Suprapubic skin (tissue), 4 donors: ENCODE measurements around the gene MYH6. TPM values are rescaled to one million over a fixed set of nuclear protein-coding genes. Genes with fewer than 3 reads are reported as not detected.

ENCODE experiments used
- DNase-seq, 2 donors: peaks; one replicate each; pipeline ENCODE4 v3.0.0-alpha.2; 2019; ENCODE audit warnings: low spot score in 2 of 2
- H3K27ac ChIP-seq: fragments of 200-600 bp; sonication (generic); one replicate; pipeline ENCODE4 v1.5.1; 2019
- H3K27me3 ChIP-seq: fragments of 200-600 bp; sonication (generic); one replicate; pipeline ENCODE4 v1.5.1; 2019
- H3K36me3 ChIP-seq: fragments of 200-600 bp; sonication (generic); one replicate; pipeline ENCODE4 v1.5.1; 2019
- H3K4me1 ChIP-seq: fragments of 200-600 bp; sonication (generic); one replicate; pipeline ENCODE4 v1.5.1; 2019
- H3K4me3 ChIP-seq: fragments of 200-600 bp; sonication (generic); one replicate; pipeline ENCODE4 v1.5.1; 2019; ENCODE audit warnings: mild to moderate bottlenecking
- H3K9me3 ChIP-seq: fragments of 200-600 bp; sonication (generic); one replicate; pipeline ENCODE4 v1.5.1; 2019
- CTCF ChIP-seq, 2 donors: fragments of 200-600 bp in 1 of 2; fragments of 450-650 bp in 1 of 2; sonication (generic) in 1 of 2; IDR thresholded peaks; one replicate each; pipeline ENCODE4 v1.5.1; 2016 to 2019; ENCODE audit warnings: antibody characterized with exemption in 2 of 2, mild to moderate bottlenecking in 1 of 2, moderate library complexity in 1 of 2
- EP300 ChIP-seq: sonication (generic); formaldehyde crosslinking; IDR thresholded peaks from one replicate; pipeline ENCODE4 v1.6.1; 2017; ENCODE audit warnings: antibody characterized with exemption
- POLR2A ChIP-seq, 2 donors: fragments of 450-650 bp; IDR thresholded peaks; one replicate each; pipeline ENCODE4 v1.6.1; 2017; ENCODE audit warnings: antibody characterized with exemption in 2 of 2, mild to moderate bottlenecking in 2 of 2, moderate library complexity in 2 of 2
- POLR2AphosphoS5 ChIP-seq, 3 donors: sonication (generic); formaldehyde crosslinking; IDR thresholded peaks; one replicate each; pipeline ENCODE4 v1.6.1; 2017; ENCODE audit warnings: antibody characterized with exemption in 3 of 3
- WGBS: methylation state at CpG from one replicate; pipeline ENCODE4 v1.1.5; 2018; 5-methylcytosine and 5-hydroxymethylcytosine counted together
- total RNA-seq, 4 donors: library from RNA; depleted of rRNA; stranded (reverse); fragments of >200 nt; gene quantifications; one replicate each; pipeline ENCODE4 v1.1.0, GENCODE V29; 2016

The MYH6 gene
- total RNA-seq, 4 donors from 2014 or later = not detected

DNA sequence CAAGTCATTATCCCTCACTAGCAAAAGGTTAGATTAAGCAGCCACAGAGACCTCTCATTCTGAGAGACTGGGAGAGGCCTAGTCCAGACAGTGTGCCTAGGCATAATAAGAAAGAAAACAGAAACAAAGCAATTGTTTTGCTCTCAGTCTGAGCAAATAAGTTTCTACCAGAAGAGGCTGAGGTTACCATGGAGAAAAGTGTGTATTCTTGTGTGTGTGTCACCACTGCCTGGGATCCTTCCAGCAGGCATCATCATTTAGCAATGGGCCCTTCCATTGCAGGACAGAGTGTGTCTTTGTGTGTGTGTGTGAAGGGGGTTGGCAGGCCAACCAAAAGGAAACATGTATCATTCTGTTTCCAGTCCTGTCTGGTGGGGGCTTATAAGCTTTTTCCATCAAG is 46.8 kb downstream of the MYH6 start:
- TF ChIP-seq CTCF (IDR thresholded peaks at IDR 0.05) (no peak), POLR2A (IDR thresholded peaks at IDR 0.05) (no peak), POLR2AphosphoS5 (IDR thresholded peaks at IDR 0.05) (no peak), EP300 (no peak)
- peaks cover 53% of the 10 kb centered on the region for H3K4me1 ChIP-seq
- DNase-seq = peak in 1 of 2 donors; percentile 70
- H3K27ac ChIP-seq = peak overlapping the region; percentile 55
- H3K9me3 ChIP-seq = no peaks in the 10 kb centered on the region
- H3K27me3 ChIP-seq = peaks cover 12% of the 10 kb centered on the region
- H3K4me3 ChIP-seq = no peak overlapping the region
- H3K36me3 ChIP-seq = peaks cover 32% of the 10 kb centered on the region

- peaks cover 10% of the 10 kb centered on the region for H3K27me3 ChIP-seq
- no peaks in the 10 kb centered on the region for H3K9me3 ChIP-seq
- peaks cover 46% of the 10 kb centered on the region for H3K4me1 ChIP-seq
- peak in 1 of 2 donors; percentile 66 for DNase-seq
- peak overlapping the region; percentile 55 for H3K27ac ChIP-seq
- TF ChIP-seq CTCF (IDR thresholded peaks at IDR 0.05) = no peak
- no peak for TF ChIP-seq POLR2A (IDR thresholded peaks at IDR 0.05)
- 56% methylated on average over 5 of the region's 11 CpGs for WGBS
- H3K4me3 ChIP-seq = no peak overlapping the region
- H3K36me3 ChIP-seq = peaks cover 32% of the 10 kb centered on the region
Observed at GRCh38 chr14:23360496-23360895, 47.6 kb downstream of the MYH6 start.

DNA sequence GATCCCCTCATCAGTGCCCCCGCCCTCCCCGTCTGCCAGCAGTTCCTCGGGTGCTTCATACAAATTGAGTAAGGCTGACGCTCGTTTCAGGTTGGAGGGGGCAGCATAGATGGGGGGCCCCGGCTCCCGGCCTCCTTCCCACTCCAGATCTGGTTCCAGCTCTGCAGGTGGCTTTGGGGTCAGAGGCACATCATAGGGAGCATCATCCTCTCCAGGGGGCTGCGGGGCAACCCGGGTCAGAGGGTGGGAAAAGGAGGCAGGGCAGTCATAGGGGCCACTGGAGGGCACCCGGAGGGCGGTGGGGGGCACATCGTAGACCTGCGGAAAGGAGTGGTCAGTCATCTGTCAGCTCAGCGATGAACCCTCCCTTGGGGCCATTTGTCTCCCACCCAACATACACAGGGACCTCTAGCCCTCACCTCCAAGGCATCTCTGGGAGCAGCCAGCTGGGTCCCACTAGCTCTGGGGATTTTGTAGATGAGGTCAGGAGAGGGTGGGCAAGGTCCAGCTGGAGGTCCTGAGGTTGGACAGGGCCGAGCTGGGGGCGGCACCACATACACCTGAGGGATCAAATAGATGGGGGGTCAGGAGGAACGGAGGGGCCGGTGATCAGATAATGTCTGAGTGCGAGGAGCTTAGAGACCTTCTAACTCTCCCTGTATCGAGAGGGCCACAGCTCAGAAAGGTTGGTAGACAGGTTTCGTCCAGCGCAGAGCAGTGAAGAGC is 48.2 kb downstream of the MYH6 start:
- Histone ChIP-seq H3K9me3 (no peaks in the 10 kb centered on the region), H3K4me1 (peaks cover 43% of the 10 kb centered on the region), H3K27me3 (peaks cover 4% of the 10 kb centered on the region), H3K36me3 (peaks cover 32% of the 10 kb centered on the region), H3K27ac (peak overlapping the region; percentile 55), H3K4me3 (no peak overlapping the region)
- peak in 1 of 2 donors; percentile 76 for DNase-seq
- WGBS = 84% methylated on average over 15 of the region's 22 CpGs
- TF ChIP-seq POLR2AphosphoS5 (IDR thresholded peaks at IDR 0.05) (no peak), POLR2A (IDR thresholded peaks at IDR 0.05) (no peak), CTCF (IDR thresholded peaks at IDR 0.05) (no peak), EP300 (no peak)

DNA sequence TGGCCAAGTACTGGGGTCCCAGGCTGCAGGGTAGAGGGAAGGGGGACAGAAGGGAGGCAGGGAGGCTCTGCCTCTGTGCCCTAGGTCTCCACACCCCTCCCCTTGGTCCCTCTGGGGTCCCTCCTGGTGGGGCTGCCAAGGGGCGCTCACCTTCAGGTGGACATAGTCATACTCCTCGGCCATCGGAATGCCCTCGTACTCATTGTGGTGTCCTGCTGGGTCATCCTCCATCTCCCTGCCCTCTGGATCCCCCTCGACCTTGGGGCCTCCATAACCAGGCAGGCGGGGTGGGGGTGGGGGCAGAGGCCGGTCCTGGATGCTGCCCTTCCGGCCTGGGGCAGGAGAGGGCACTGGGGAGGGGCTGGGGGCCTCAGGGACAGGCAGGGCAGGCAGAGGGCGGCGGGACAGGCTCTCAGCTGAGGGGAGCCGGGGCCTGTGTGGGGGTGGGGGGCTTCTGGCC is 48.9 kb downstream of the MYH6 start:
- Histone ChIP-seq H3K27ac (no peak overlapping the region), H3K4me3 (no peak overlapping the region), H3K4me1 (peaks cover 38% of the 10 kb centered on the region), H3K9me3 (no peaks in the 10 kb centered on the region), H3K27me3 (no peaks in the 10 kb centered on the region), H3K36me3 (peaks cover 32% of the 10 kb centered on the region)
- no CpG with 5 or more reads among the region's 11 CpGs for WGBS
- DNase-seq = no peak
- TF ChIP-seq EP300 (no peak), POLR2AphosphoS5 (IDR thresholded peaks at IDR 0.05) (no peak), POLR2A (IDR thresholded peaks at IDR 0.05) (no peak), CTCF (IDR thresholded peaks at IDR 0.05) (no peak)

- TF ChIP-seq POLR2AphosphoS5 (IDR thresholded peaks at IDR 0.05) = no peak
- TF ChIP-seq CTCF (IDR thresholded peaks at IDR 0.05) = no peak
- TF ChIP-seq POLR2A (IDR thresholded peaks at IDR 0.05) = no peak
- TF ChIP-seq EP300 = no peak
- peaks cover 32% of the 10 kb centered on the region for H3K36me3 ChIP-seq
- H3K4me3 ChIP-seq = no peak overlapping the region
- H3K9me3 ChIP-seq = no peaks in the 10 kb centered on the region
- H3K27me3 ChIP-seq = no peaks in the 10 kb centered on the region
- DNase-seq = peak in 1 of 2 donors; percentile 75
- H3K27ac ChIP-seq = no peak overlapping the region
- H3K4me1 ChIP-seq = peaks cover 33% of the 10 kb centered on the region
- WGBS = 87% methylated on average over 10 of the region's 12 CpGs
Observed at GRCh38 chr14:23358553-23359166, 49.4 kb downstream of the MYH6 start.
